Caco-2 (cell line): ENCODE measurements around the gene LAMP1. TPM values are rescaled to one million over a fixed set of nuclear protein-coding genes. Genes with fewer than 3 reads are reported as not detected.
A peak's percentile ranks its signal among the peaks of the same experiment; 100 is the strongest.

Experiments
- BruUV-seq: library from RNA; stranded (reverse); fragments of 400-500 nt; replicated peaks from 2 replicates; lab custom pipeline; 2021; lab: Mats Ljungman, UMichigan
- CTCF ChIA-PET: fragments of 300-600 bp; sonication (Branson Sonifier 250); formaldehyde crosslinking; loops from one replicate; lab custom pipeline; 2022; ENCODE audit warnings: antibody characterized with exemption; lab: Charles Lee
- POLR2A ChIA-PET: fragments of 300-600 bp; sonication (Branson Sonifier 250); formaldehyde crosslinking; loops from one replicate; lab custom pipeline; 2022; ENCODE audit warnings: antibody characterized with exemption; lab: Charles Lee
- DNase-seq, 2 experiments: peaks; one replicate each; pipeline versions ENCODE4 v3.0.0 to v3.0.0-alpha.2; 2020 to 2022
- H3K27me3 ChIP-seq: replicated peaks from 2 replicates; pipeline ENCODE4 v1.6.0; 2011; ENCODE audit warnings: low read length; ENCODE audit not compliant: control insufficient read depth, insufficient read depth
- H3K36me3 ChIP-seq: 2 replicates; pipeline ENCODE4 v1.5.1; 2011; ENCODE audit warnings: low read length; ENCODE audit not compliant: control insufficient read depth, insufficient read depth
- H3K4me1 ChIP-seq: fragments of 250-450 bp; sonication (Bioruptor Pico); 2 replicates; pipeline ENCODE4 v1.5.1; 2020; ENCODE audit warnings: mild to moderate bottlenecking
- H3K4me3 ChIP-seq: 2 replicates; pipeline ENCODE4 v1.5.1; 2011; ENCODE audit warnings: low read depth, mild to moderate bottlenecking, control low read depth, low read length
- H3K9me3 ChIP-seq: fragments of 250-450 bp; sonication (Bioruptor Pico); 2 replicates; pipeline ENCODE4 v1.5.1; 2020; ENCODE audit warnings: mild to moderate bottlenecking, moderate library complexity
- H3K27ac Mint-ChIP-seq: one replicate; pipeline ENCODE4 v1.8.0; 2022; ENCODE audit warnings: mixed read lengths; ENCODE audit not compliant: unreplicated experiment
- H3K27me3 Mint-ChIP-seq: one replicate; pipeline ENCODE4 v1.8.0; 2022; ENCODE audit warnings: mixed read lengths; ENCODE audit not compliant: insufficient read depth, unreplicated experiment
- H3K36me3 Mint-ChIP-seq: one replicate; pipeline ENCODE4 v1.8.0; 2022; ENCODE audit warnings: mild to moderate bottlenecking, mixed read lengths; ENCODE audit not compliant: insufficient read depth, unreplicated experiment
- H3K4me1 Mint-ChIP-seq: one replicate; pipeline ENCODE4 v1.8.0; 2022; ENCODE audit warnings: low read depth, mixed read lengths; ENCODE audit not compliant: unreplicated experiment
- H3K4me3 Mint-ChIP-seq: one replicate; pipeline ENCODE4 v1.8.0; 2022; ENCODE audit warnings: mild to moderate bottlenecking, moderate library complexity, mixed read lengths; ENCODE audit not compliant: unreplicated experiment
- H3K9me3 Mint-ChIP-seq: one replicate; pipeline ENCODE4 v1.8.0; 2022; ENCODE audit warnings: mixed read lengths; ENCODE audit not compliant: unreplicated experiment
- intact Hi-C: fragments of 100-400 bp; cut with micrococcal nuclease; formaldehyde crosslinking; loops from one replicate; pipeline ENCODE4 v1.10.0; 2022; ENCODE audit not compliant: unreplicated experiment
- total RNA-seq: library from RNA; stranded (reverse); gene quantifications from 2 replicates; pipeline ENCODE4 v1.2.3, GENCODE V29; 2022
- TF ChIP-seq, protein P1 (sequence below), 2 experiments: fragments of 200-600 bp in 1 of 2; IDR thresholded peaks; 1 replicate in 1 of 2; 2 replicates in 1 of 2; pipeline versions ENCODE4 v1.5.1 to v1.8.0; 2011 to 2022; ENCODE audit warnings: antibody characterized with exemption in 1 of 2, control low read depth in 1 of 2, inconsistent platforms in 1 of 2, low read depth in 1 of 2, low read length in 1 of 2, mild to moderate bottlenecking in 1 of 2, moderate library complexity in 1 of 2; ENCODE audit not compliant: insufficient read depth in 1 of 2, severe bottlenecking in 1 of 2, unreplicated experiment in 1 of 2

LAMP1 gene
- total RNA-seq, 1 experiment from 2014 or later, result 244 TPM

DNA sequence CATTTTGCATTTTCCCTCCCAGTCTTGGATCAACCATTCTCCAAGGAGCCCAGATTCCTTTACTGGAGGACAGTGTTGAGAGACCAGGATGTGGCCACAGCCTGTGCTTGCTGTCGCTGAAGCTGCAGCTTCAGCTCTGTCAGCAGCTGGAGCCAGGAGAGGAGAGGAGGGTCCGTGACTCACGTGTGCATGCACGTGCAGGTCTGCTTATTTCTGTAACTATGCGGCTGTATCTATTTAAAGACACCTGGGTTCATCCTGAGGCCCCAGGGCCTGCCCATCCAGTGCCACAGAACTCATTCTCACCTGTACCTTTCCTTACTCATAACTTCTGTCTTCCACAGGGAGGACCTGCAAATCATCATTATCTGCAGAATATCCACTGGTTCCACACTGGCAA, 8.2 kb upstream of the LAMP1 start:
- intact Hi-C loops, result no loop called here
- H3K27me3 Mint-ChIP-seq, result peaks cover 2% of the 10 kb centered on the region
- H3K4me3 ChIP-seq, result no peak overlapping the region
- CTCF ChIA-PET, result no interaction called here
- peaks cover 9% of the 10 kb centered on the region for H3K4me1 Mint-ChIP-seq
- no peaks in the 10 kb centered on the region for H3K27me3 ChIP-seq
- DNase-seq, result no peak
- H3K36me3 Mint-ChIP-seq, result peaks cover 8% of the 10 kb centered on the region
- H3K4me3 Mint-ChIP-seq, result no peak overlapping the region
- no TSS peak for BruUV-seq
- H3K9me3 ChIP-seq, result no peaks in the 10 kb centered on the region; the same call in 1 of the 2 replicates
- no peaks in the 10 kb centered on the region; the same call in 1 of the 2 replicates for H3K4me1 ChIP-seq
- H3K9me3 Mint-ChIP-seq, result no peaks in the 10 kb centered on the region
- POLR2A ChIA-PET, result no interaction called here
- TF ChIP-seq, protein P1, sequence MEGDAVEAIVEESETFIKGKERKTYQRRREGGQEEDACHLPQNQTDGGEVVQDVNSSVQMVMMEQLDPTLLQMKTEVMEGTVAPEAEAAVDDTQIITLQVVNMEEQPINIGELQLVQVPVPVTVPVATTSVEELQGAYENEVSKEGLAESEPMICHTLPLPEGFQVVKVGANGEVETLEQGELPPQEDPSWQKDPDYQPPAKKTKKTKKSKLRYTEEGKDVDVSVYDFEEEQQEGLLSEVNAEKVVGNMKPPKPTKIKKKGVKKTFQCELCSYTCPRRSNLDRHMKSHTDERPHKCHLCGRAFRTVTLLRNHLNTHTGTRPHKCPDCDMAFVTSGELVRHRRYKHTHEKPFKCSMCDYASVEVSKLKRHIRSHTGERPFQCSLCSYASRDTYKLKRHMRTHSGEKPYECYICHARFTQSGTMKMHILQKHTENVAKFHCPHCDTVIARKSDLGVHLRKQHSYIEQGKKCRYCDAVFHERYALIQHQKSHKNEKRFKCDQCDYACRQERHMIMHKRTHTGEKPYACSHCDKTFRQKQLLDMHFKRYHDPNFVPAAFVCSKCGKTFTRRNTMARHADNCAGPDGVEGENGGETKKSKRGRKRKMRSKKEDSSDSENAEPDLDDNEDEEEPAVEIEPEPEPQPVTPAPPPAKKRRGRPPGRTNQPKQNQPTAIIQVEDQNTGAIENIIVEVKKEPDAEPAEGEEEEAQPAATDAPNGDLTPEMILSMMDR (IDR thresholded peaks at IDR 0.05; ENCODE audit: insufficient read depth in 1 of 2, low read depth in 1 of 2, low read length in 1 of 2, severe bottlenecking in 1 of 2, unreplicated experiment in 1 of 2), result no peak
- H3K36me3 ChIP-seq, result no peaks in the 10 kb centered on the region
- no peak overlapping the region for H3K27ac Mint-ChIP-seq

DNA sequence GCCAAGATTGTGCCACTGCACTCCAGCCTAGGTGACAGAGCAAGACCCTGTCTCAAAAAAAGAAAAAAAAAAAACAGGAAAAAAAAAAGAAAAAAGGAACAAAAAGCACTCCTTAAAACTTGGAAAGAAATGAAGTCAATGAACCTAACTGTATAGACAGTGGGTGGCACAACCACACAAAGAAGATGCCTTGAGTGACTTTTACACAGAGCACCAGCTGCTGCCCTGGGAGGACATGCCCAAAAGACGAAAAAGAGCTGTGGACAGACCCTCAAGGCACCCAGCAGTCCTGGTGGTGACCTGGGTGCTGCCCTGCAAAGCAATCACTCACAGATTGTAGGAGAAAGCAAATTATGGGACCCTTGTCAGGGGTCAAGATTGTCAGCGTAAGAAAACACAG, 5.9 kb upstream of the LAMP1 start:
- no TSS peak for BruUV-seq
- peaks cover 9% of the 10 kb centered on the region for H3K4me1 Mint-ChIP-seq
- peak overlapping the region; percentile 87 for H3K4me3 Mint-ChIP-seq
- H3K27me3 Mint-ChIP-seq, result peaks cover 2% of the 10 kb centered on the region
- ChIA-PET CTCF (no interaction called here), POLR2A (no interaction called here)
- intact Hi-C loops, result no loop called here
- H3K36me3 ChIP-seq, result no peaks in the 10 kb centered on the region
- no peak overlapping the region for H3K27ac Mint-ChIP-seq
- no peaks in the 10 kb centered on the region; the same call in 1 of the 2 replicates for H3K9me3 ChIP-seq
- DNase-seq, result no peak
- peaks cover 2% of the 10 kb centered on the region; the same call in 1 of the 2 replicates for H3K4me1 ChIP-seq
- H3K4me3 ChIP-seq, result no peak overlapping the region
- H3K27me3 ChIP-seq, result no peaks in the 10 kb centered on the region
- TF ChIP-seq, protein P1 (IDR thresholded peaks at IDR 0.05; ENCODE audit: insufficient read depth in 1 of 2, low read depth in 1 of 2, low read length in 1 of 2, severe bottlenecking in 1 of 2, unreplicated experiment in 1 of 2), result no peak
- H3K9me3 Mint-ChIP-seq, result no peaks in the 10 kb centered on the region
- peaks cover 8% of the 10 kb centered on the region for H3K36me3 Mint-ChIP-seq

DNA sequence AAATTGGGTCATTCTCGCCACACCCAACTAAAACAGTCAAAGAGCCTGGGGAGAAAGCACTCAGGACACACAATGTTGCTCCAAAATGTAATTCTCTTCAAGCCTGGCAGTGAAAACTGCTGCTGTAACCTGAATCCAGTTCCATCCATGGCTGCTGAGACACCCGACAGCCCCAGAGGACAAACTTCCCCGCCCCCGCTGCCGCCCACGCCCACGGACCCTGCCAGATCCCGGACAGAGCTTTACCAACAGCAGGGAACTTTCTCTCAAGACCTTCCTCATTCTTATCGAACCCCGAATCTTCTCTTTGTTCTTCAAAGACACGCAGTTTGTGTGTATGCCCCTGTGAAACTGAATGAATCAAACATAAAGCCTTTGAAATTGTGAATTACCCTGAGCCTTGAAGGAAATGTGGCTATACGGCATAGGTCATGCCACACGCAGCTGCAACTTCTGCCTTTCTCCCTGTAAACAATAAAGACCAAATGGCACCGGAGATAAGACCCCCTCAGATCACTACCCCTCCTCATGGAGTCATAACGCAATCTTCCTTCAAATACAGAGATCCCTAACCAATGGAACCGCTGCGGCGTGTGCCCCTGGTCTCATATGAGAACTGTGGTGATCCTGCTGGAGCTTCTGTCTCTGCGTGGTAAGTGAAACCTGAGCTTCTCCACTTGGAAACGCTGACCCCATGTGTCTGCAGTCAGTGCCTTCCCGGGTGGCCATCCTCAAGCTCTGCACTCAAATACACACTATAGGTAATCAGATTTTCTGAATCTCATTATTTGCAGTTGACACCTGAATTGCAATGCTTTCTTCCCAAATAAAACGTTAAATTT, 4.8 kb upstream of the LAMP1 start:
- peaks cover 17% of the 10 kb centered on the region for H3K36me3 Mint-ChIP-seq
- intact Hi-C loops, result loop anchor here (1.0 kb wide), 1 partner anchor 17 kb away; no protein-coding TSS in a partner anchor
- CTCF ChIA-PET, result interaction anchor here (0.5 to 1.2 kb wide), 4 partner anchors 46 to 83 kb away, joined by 4 to 5 read pairs (median 4); partner anchors contain the start of gene GRTP1
- no peaks in the 10 kb centered on the region for H3K9me3 Mint-ChIP-seq
- no peaks in the 10 kb centered on the region for H3K27me3 ChIP-seq
- H3K27me3 Mint-ChIP-seq, result peaks cover 2% of the 10 kb centered on the region
- BruUV-seq, result no TSS peak
- H3K4me3 Mint-ChIP-seq, result peak overlapping the region; percentile 87
- H3K4me3 ChIP-seq, result peak overlapping the region; percentile 41
- no peaks in the 10 kb centered on the region; the same call in 1 of the 2 replicates for H3K9me3 ChIP-seq
- POLR2A ChIA-PET, result interaction anchor here (0.7 kb wide), 1 partner anchor 10 kb away, joined by 5 read pairs; no protein-coding TSS in a partner anchor
- no peaks in the 10 kb centered on the region for H3K36me3 ChIP-seq
- DNase-seq, result peak; percentile 57 to 64
- peaks cover 16% of the 10 kb centered on the region for H3K4me1 Mint-ChIP-seq
- H3K4me1 ChIP-seq, result peaks cover 3% of the 10 kb centered on the region; the same call in 1 of the 2 replicates
- TF ChIP-seq, protein P1 (IDR thresholded peaks at IDR 0.05; ENCODE audit: insufficient read depth in 1 of 2, low read depth in 1 of 2, low read length in 1 of 2, severe bottlenecking in 1 of 2, unreplicated experiment in 1 of 2), result no peak
- H3K27ac Mint-ChIP-seq, result peak overlapping the region; percentile 60
